Measurements from ENCODE around the gene NPPA. TPM values are rescaled to one million over a fixed set of nuclear protein-coding genes. Genes with fewer than 3 reads are reported as not detected.

NPPA gene
- total and polyA plus RNA-seq, 9 of the 15 experiments (the other 6 are each of a cell fraction or from before 2014, with no cell fraction given): not detected

DNA sequence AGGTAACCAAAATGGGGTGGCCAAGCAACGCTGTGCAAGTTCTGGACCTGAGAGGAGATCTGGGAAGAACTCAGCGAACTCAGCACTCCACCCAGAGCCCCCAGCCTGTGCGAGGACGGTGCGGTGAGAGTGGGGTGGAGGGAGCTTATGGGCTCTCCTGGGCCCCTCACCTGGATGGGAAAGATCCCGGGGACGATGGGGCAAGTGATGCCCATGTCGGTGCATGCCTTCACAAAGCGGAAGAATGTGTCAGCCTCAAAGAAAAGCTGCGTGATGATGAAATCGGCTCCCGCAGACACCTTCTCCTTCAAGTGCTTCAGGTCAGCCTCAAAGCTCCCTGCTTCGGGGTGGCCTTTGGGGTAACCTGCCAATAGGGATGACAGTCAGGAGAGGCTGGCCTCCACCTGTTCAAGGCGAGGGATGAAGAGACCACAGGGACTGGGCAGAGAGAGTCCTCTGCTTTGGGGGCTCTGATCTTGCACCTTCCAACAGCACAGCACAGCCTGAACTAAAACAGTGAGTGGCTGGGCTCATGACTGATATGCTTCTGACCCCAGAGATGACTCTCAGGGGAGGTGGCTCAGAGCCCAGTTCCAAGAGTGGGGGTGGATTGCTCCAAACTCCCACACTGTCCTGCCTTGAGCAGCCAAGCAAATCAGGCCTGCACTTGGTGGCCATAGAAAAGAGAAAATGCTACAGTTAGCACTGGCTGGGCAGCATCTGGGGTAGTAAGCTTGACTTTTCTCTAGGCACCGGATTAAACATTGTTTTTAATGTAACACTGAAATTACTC lies 51.4 kb downstream of the NPPA start (continued):
- no peak for TF ChIP-seq NCOR1 (IDR thresholded peaks at IDR 0.05)
- peak; percentile 87 for TF ChIP-seq RNF2 (IDR thresholded peaks at IDR 0.05)
- no peak for TF ChIP-seq HOMEZ (CRISPR knock-in tag; IDR thresholded peaks at IDR 0.05)
- TF ChIP-seq NR2C1 (IDR thresholded peaks at IDR 0.05): no peak
- TF ChIP-seq NR2C1 (tag; IDR thresholded peaks at IDR 0.05): peak; percentile 66
- TF ChIP-seq CAMTA2 (CRISPR knock-in tag; conservative IDR thresholded peaks at IDR 0.05): no peak
- peak; percentile 35; the same call in 1 of the 2 replicates for TF ChIP-seq ZEB2 (IDR thresholded peaks at IDR 0.05)
- no peak for TF ChIP-seq ARID2 (IDR thresholded peaks at IDR 0.05)
- TF ChIP-seq TAL1 (IDR thresholded peaks at IDR 0.05): peak; percentile 4; the same call in 1 of the 2 replicates
- TF ChIP-seq PRMT5 (CRISPR knock-in tag; IDR thresholded peaks at IDR 0.05): no peak
- peak; percentile 73; the same call in 1 of the 2 replicates for TF ChIP-seq EP300 (IDR thresholded peaks at IDR 0.05; ENCODE audit: low read length)
- TF ChIP-seq MAFF (IDR thresholded peaks at IDR 0.05; ENCODE audit: low read length): no peak
- no peak for TF ChIP-seq ZC3H8 (IDR thresholded peaks at IDR 0.05)
- no peak for TF ChIP-seq DDX20 (tag; IDR thresholded peaks at IDR 0.05; ENCODE audit: low read depth)
- no peak for TF ChIP-seq ZNF583 (CRISPR knock-in tag; IDR thresholded peaks at IDR 0.05)
- peak; percentile 18; the same call in 1 of the 2 replicates for TF ChIP-seq ZNF76 (CRISPR knock-in tag; IDR thresholded peaks at IDR 0.05; ENCODE audit: borderline replicate concordance)
- no peak for TF ChIP-seq SNRNP70 (optimal IDR thresholded peaks at IDR 0.05; ENCODE audit: low read depth, low read length)
- TF ChIP-seq YY1 (IDR thresholded peaks at IDR 0.05; ENCODE audit: borderline replicate concordance in 1 of 3, control insufficient read depth in 1 of 3, extremely low read depth in 1 of 3, insufficient read depth in 3 of 3, insufficient read length in 1 of 3, insufficient replicate concordance in 2 of 3, low read depth in 1 of 3, low read length in 2 of 3): peak in 1 of 3 experiments; percentile 64
- TF ChIP-seq KAT2B (IDR thresholded peaks at IDR 0.05; ENCODE audit: low read depth, low read length): no peak
- TF ChIP-seq NFIX (CRISPR knock-in tag; IDR thresholded peaks at IDR 0.05; ENCODE audit: low read depth): no peak
- TF ChIP-seq ZNF512 (tag; IDR thresholded peaks at IDR 0.05): no peak
- no peak for TF ChIP-seq NCOA6 (IDR thresholded peaks at IDR 0.05)
- TF ChIP-seq, protein P1, sequence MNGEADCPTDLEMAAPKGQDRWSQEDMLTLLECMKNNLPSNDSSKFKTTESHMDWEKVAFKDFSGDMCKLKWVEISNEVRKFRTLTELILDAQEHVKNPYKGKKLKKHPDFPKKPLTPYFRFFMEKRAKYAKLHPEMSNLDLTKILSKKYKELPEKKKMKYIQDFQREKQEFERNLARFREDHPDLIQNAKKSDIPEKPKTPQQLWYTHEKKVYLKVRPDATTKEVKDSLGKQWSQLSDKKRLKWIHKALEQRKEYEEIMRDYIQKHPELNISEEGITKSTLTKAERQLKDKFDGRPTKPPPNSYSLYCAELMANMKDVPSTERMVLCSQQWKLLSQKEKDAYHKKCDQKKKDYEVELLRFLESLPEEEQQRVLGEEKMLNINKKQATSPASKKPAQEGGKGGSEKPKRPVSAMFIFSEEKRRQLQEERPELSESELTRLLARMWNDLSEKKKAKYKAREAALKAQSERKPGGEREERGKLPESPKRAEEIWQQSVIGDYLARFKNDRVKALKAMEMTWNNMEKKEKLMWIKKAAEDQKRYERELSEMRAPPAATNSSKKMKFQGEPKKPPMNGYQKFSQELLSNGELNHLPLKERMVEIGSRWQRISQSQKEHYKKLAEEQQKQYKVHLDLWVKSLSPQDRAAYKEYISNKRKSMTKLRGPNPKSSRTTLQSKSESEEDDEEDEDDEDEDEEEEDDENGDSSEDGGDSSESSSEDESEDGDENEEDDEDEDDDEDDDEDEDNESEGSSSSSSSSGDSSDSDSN (IDR thresholded peaks at IDR 0.05; ENCODE audit: borderline replicate concordance in 1 of 2, low read depth in 2 of 2, low read length in 2 of 2): peak in 1 of 2 experiments; percentile 30; a peak in 1 of 4 replicates
- no peak for TF ChIP-seq ZNF197 (CRISPR knock-in tag; IDR thresholded peaks at IDR 0.05; ENCODE audit: low read depth)
- TF ChIP-seq ZNF707 (CRISPR knock-in tag; conservative IDR thresholded peaks at IDR 0.05): 0 out of 2 replicates have a peak, but pooled peaks have one; percentile 20

Data from K562 (cell line).